SH-SY5Y (cell line): Measurements from ENCODE around the gene ATP10A.

ENCODE experiments used
- GATA2 ChIP-seq: IDR thresholded peaks from 2 replicates; pipeline ENCODE4 v1.6.1; 2011; ENCODE audit warnings: mild to moderate bottlenecking, low read depth, low read length
- GATA3 ChIP-seq: IDR thresholded peaks from 2 replicates; pipeline ENCODE4 v1.6.1; 2011; ENCODE audit warnings: low read depth, mild to moderate bottlenecking, low read length, moderate library complexity

DNA sequence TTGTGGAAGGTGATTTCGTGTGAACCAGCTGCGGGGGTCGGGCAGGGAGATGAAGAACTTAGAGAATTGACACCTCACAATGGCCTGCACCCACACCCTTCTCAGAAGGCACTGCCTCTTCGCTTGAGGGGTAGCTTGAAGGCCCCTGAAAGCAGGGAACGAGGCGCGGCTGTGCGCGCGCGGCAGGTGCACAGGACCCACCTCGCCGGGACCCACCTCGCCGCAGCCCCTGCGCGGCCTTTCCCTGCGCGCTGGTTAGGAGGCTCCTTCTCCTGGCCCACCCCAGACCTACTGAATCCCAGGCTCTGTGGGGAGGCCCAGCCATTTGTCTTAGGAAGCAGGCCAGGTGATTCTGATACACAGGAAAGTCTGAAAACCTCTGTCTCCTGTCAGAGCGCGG is 46.2 kb upstream of the ATP10A start:
- no peak for TF ChIP-seq GATA2
- TF ChIP-seq GATA3, result no peak
